Measurements from ENCODE around the gene AHRR.
"Not testable (repeated sequence)": the region's sequence is repeated elsewhere in the genome, so short reads cannot be mapped to it uniquely, and the experiment has no call there.

AHRR gene

GRCh38 chr5:368183-369084, 46.9 kb downstream of the AHRR start:
- Mint-ChIP-seq H3K4me3 (no peak overlapping the region), H3K36me3 (ENCODE audit: low read depth) (peaks cover 29% of the 10 kb centered on the region), H3K9me3 (peaks cover 16% of the 10 kb centered on the region), H3K4me1 (peaks cover 50% of the 10 kb centered on the region), H3K27ac (peak overlapping the region; percentile 61), H3K27me3 (no peaks in the 10 kb centered on the region)
- DNase-seq (peak; percentile 48), ATAC-seq (peak; percentile 13)

- peaks cover 2% of the 10 kb centered on the region for H3K27me3 Mint-ChIP-seq
- H3K4me3 Mint-ChIP-seq = no peak overlapping the region
Measured at GRCh38 chr5:369151-369868, 47.8 kb downstream of the AHRR start.

GRCh38 chr5:369869-370236, 48.3 kb downstream of the AHRR start:
- not testable (repeated sequence) for H3K27me3 Mint-ChIP-seq, H3K9me3 Mint-ChIP-seq, ATAC-seq, H3K4me3 Mint-ChIP-seq, DNase-seq
- Mint-ChIP-seq H3K36me3 (ENCODE audit: low read depth) (peaks cover 20% of the 10 kb centered on the region), H3K27ac (peak overlapping the region; percentile 61), H3K4me1 (peaks cover 57% of the 10 kb centered on the region)

More at GRCh38 chr5:369151-369868, 47.8 kb downstream of the AHRR start:
- H3K4me1 Mint-ChIP-seq = peaks cover 52% of the 10 kb centered on the region
- ATAC-seq (peak; percentile 29), DNase-seq (no peak)
- peaks cover 10% of the 10 kb centered on the region for H3K9me3 Mint-ChIP-seq
- H3K27ac Mint-ChIP-seq = peak overlapping the region; percentile 61
- peaks cover 24% of the 10 kb centered on the region for H3K36me3 Mint-ChIP-seq (ENCODE audit: low read depth)

GRCh38 chr5:370311-370958, 48.9 kb downstream of the AHRR start:
- no peak for DNase-seq
- H3K9me3 Mint-ChIP-seq = peaks cover under 1% of the 10 kb centered on the region
- peaks cover 17% of the 10 kb centered on the region for H3K36me3 Mint-ChIP-seq (ENCODE audit: low read depth)
- H3K27ac Mint-ChIP-seq = no peak overlapping the region
- H3K4me3 Mint-ChIP-seq = no peak overlapping the region
- ATAC-seq = no peak
- H3K27me3 Mint-ChIP-seq = peaks cover 6% of the 10 kb centered on the region
- H3K4me1 Mint-ChIP-seq = peaks cover 63% of the 10 kb centered on the region

GRCh38 chr5:370959-371810, 49.7 kb downstream of the AHRR start:
- DNase-seq (no peak), ATAC-seq (no peak)
- Mint-ChIP-seq H3K27me3 (peaks cover 6% of the 10 kb centered on the region), H3K36me3 (ENCODE audit: low read depth) (peaks cover 16% of the 10 kb centered on the region), H3K4me3 (peak overlapping the region; percentile 36), H3K9me3 (no peaks in the 10 kb centered on the region), H3K27ac (peak overlapping the region; percentile 86), H3K4me1 (peaks cover 65% of the 10 kb centered on the region)

- DNase-seq = no peak
- peak overlapping the region; percentile 36 for H3K4me3 Mint-ChIP-seq
Measured at GRCh38 chr5:371811-372555, 50.5 kb downstream of the AHRR start.

GRCh38 chr5:372556-372995, 51.1 kb downstream of the AHRR start:
- peak overlapping the region; percentile 21 for H3K4me3 Mint-ChIP-seq
- peaks cover 6% of the 10 kb centered on the region for H3K27me3 Mint-ChIP-seq
- ATAC-seq (peak; percentile 2), DNase-seq (no peak)
- H3K4me1 Mint-ChIP-seq = peaks cover 73% of the 10 kb centered on the region
- peak overlapping the region; percentile 84 for H3K27ac Mint-ChIP-seq
- H3K9me3 Mint-ChIP-seq = no peaks in the 10 kb centered on the region
- H3K36me3 Mint-ChIP-seq (ENCODE audit: low read depth) = peaks cover 16% of the 10 kb centered on the region

More at GRCh38 chr5:371811-372555, 50.5 kb downstream of the AHRR start:
- ATAC-seq = no peak
- H3K27me3 Mint-ChIP-seq = peaks cover 6% of the 10 kb centered on the region
- H3K9me3 Mint-ChIP-seq = no peaks in the 10 kb centered on the region
- H3K27ac Mint-ChIP-seq = peak overlapping the region; percentile 86
- peaks cover 16% of the 10 kb centered on the region for H3K36me3 Mint-ChIP-seq (ENCODE audit: low read depth)
- H3K4me1 Mint-ChIP-seq = peaks cover 71% of the 10 kb centered on the region

GRCh38 chr5:372996-373709, 51.6 kb downstream of the AHRR start:
- H3K4me1 Mint-ChIP-seq = peaks cover 76% of the 10 kb centered on the region
- H3K9me3 Mint-ChIP-seq = no peaks in the 10 kb centered on the region
- H3K36me3 Mint-ChIP-seq (ENCODE audit: low read depth) = peaks cover 14% of the 10 kb centered on the region
- ATAC-seq = peak; percentile 2
- no peak for DNase-seq
- H3K27ac Mint-ChIP-seq = peak overlapping the region; percentile 84
- H3K27me3 Mint-ChIP-seq = peaks cover 6% of the 10 kb centered on the region
- no peak overlapping the region for H3K4me3 Mint-ChIP-seq

GRCh38 chr5:373710-374602, 52.4 kb downstream of the AHRR start:
- Mint-ChIP-seq H3K4me1 (peaks cover 76% of the 10 kb centered on the region), H3K27ac (peak overlapping the region; percentile 96), H3K4me3 (peak overlapping the region; percentile 68), H3K27me3 (peaks cover 6% of the 10 kb centered on the region), H3K9me3 (no peaks in the 10 kb centered on the region), H3K36me3 (ENCODE audit: low read depth) (peaks cover 13% of the 10 kb centered on the region)
- DNase-seq (peak; percentile 80), ATAC-seq (peak; percentile 22)

GRCh38 chr5:374631-375335, 53.3 kb downstream of the AHRR start:
- Mint-ChIP-seq H3K27ac (peak overlapping the region; percentile 96), H3K9me3 (no peaks in the 10 kb centered on the region), H3K27me3 (peaks cover 6% of the 10 kb centered on the region), H3K36me3 (ENCODE audit: low read depth) (peaks cover 8% of the 10 kb centered on the region), H3K4me3 (peak overlapping the region; percentile 68), H3K4me1 (peaks cover 76% of the 10 kb centered on the region)
- no peak for DNase-seq
- no peak for ATAC-seq

GRCh38 chr5:375336-375920, 53.9 kb downstream of the AHRR start:
- H3K36me3 Mint-ChIP-seq (ENCODE audit: low read depth) = peaks cover 9% of the 10 kb centered on the region
- peaks cover 79% of the 10 kb centered on the region for H3K4me1 Mint-ChIP-seq

More at GRCh38 chr5:375336-375920, 53.9 kb downstream of the AHRR start:
- no peak for ATAC-seq
- H3K27me3 Mint-ChIP-seq = peaks cover 6% of the 10 kb centered on the region
- no peak for DNase-seq
- no peak overlapping the region for H3K4me3 Mint-ChIP-seq
- no peaks in the 10 kb centered on the region for H3K9me3 Mint-ChIP-seq
- peak overlapping the region; percentile 96 for H3K27ac Mint-ChIP-seq
